Esophagus (tissue), 2 donors: ENCODE results near the gene PROX1. TPM values are rescaled to one million over a fixed set of nuclear protein-coding genes. Genes with fewer than 3 reads are reported as not detected.

Source experiments
- H3K27ac ChIP-seq, 2 donors: one replicate each; pipeline ENCODE4 v1.5.1; 2013; ENCODE audit warnings: low read depth in 2 of 2, mild to moderate bottlenecking in 2 of 2, inconsistent platforms in 1 of 2, low read length in 1 of 2, moderate library complexity in 1 of 2
- H3K27me3 ChIP-seq, 2 donors: one replicate each; pipeline ENCODE4 v1.6.1; 2013; ENCODE audit warnings: low read length in 2 of 2, control low read depth in 1 of 2, mild to moderate bottlenecking in 1 of 2; ENCODE audit not compliant: insufficient read depth in 2 of 2, control insufficient read depth in 1 of 2
- H3K36me3 ChIP-seq, 2 donors: one replicate each; pipeline ENCODE4 v1.6.1; 2013; ENCODE audit warnings: low read length in 1 of 2; ENCODE audit not compliant: control insufficient read depth in 2 of 2, insufficient read depth in 2 of 2
- H3K4me1 ChIP-seq, 2 donors: one replicate each; pipeline ENCODE4 v1.6.1; 2013; ENCODE audit warnings: low read length in 1 of 2; ENCODE audit not compliant: control insufficient read depth in 2 of 2, insufficient read depth in 2 of 2
- H3K4me3 ChIP-seq, 2 donors: one replicate each; pipeline ENCODE4 v1.5.1; 2013; ENCODE audit warnings: low read length in 2 of 2, mild to moderate bottlenecking in 2 of 2, low read depth in 1 of 2, moderate library complexity in 1 of 2
- H3K9me3 ChIP-seq, 2 donors: one replicate each; pipeline ENCODE4 v1.6.1; 2013; ENCODE audit warnings: mild to moderate bottlenecking in 2 of 2, low read depth in 1 of 2, low read length in 1 of 2, moderate library complexity in 1 of 2; ENCODE audit not compliant: control insufficient read depth in 2 of 2, insufficient read depth in 1 of 2
- WGBS, 2 donors: extraction: QIAGEN DNeasy Blood & Tissue Kit; methylation state at CpG; one replicate each; pipeline ENCODE4 v1.1.7; 2013; 5-methylcytosine and 5-hydroxymethylcytosine counted together
- polyA plus RNA-seq, 2 donors: library from polyadenylated mRNA; stranded (reverse); fragments of 200-250 nt; gene quantifications; one replicate each; pipeline ENCODE4 v1.2.3, GENCODE V29; 2013
- donor health status: healthy with polysubstance abuse.
- donor health status: Bipolar disorder and iron deficiency.

PROX1 gene
- polyA plus RNA-seq, 2 donors: 0.18 to 0.26 TPM

GRCh38 chr1:213977909-213978308, 9.9 kb upstream of the PROX1 start:
- H3K27ac ChIP-seq: no peak overlapping the region
- peaks cover 0 to 3% of the 10 kb centered on the region in 2 donors for H3K9me3 ChIP-seq
- H3K4me3 ChIP-seq: no peak overlapping the region
- H3K36me3 ChIP-seq: no peaks in the 10 kb centered on the region
- peaks cover 0 to 4% of the 10 kb centered on the region in 2 donors for H3K4me1 ChIP-seq
- H3K27me3 ChIP-seq: peaks cover 2 to 3% of the 10 kb centered on the region in 2 donors
- WGBS, 2 donors: 54 to 55% methylated on average over 3 of the region's 3 CpGs

GRCh38 chr1:213979751-213980586, 7.8 kb upstream of the PROX1 start:
- no peak overlapping the region for H3K4me3 ChIP-seq
- 18 to 25% methylated on average over 44 to 48 of the region's 48 CpGs for WGBS, 2 donors
- peaks cover 0 to 8% of the 10 kb centered on the region in 2 donors for H3K4me1 ChIP-seq
- H3K27me3 ChIP-seq: peaks cover 8 to 15% of the 10 kb centered on the region in 2 donors
- H3K9me3 ChIP-seq: peaks cover 0 to 3% of the 10 kb centered on the region in 2 donors
- no peaks in the 10 kb centered on the region for H3K36me3 ChIP-seq
- H3K27ac ChIP-seq: no peak overlapping the region

GRCh38 chr1:213980906-213981305, 6.9 kb upstream of the PROX1 start:
- peaks cover 15 to 16% of the 10 kb centered on the region in 2 donors for H3K27me3 ChIP-seq
- H3K9me3 ChIP-seq: peaks cover 0 to 3% of the 10 kb centered on the region in 2 donors
- no peak overlapping the region for H3K27ac ChIP-seq
- H3K36me3 ChIP-seq: no peaks in the 10 kb centered on the region
- H3K4me3 ChIP-seq: no peak overlapping the region
- 63 to 71% methylated on average over 4 of the region's 4 CpGs for WGBS, 2 donors
- peaks cover 0 to 11% of the 10 kb centered on the region in 2 donors for H3K4me1 ChIP-seq

GRCh38 chr1:213982289-213982671, 5.5 kb upstream of the PROX1 start:
- no peak overlapping the region for H3K27ac ChIP-seq
- WGBS, 2 donors: 25 to 26% methylated on average over 7 to 8 of the region's 8 CpGs
- peaks cover 0 to 11% of the 10 kb centered on the region in 2 donors for H3K4me1 ChIP-seq
- peaks cover 0 to 3% of the 10 kb centered on the region in 2 donors for H3K9me3 ChIP-seq
- no peaks in the 10 kb centered on the region for H3K36me3 ChIP-seq
- H3K27me3 ChIP-seq: peaks cover 15 to 18% of the 10 kb centered on the region in 2 donors
- H3K4me3 ChIP-seq: no peak overlapping the region

GRCh38 chr1:213982672-213983492, 4.9 kb upstream of the PROX1 start:
- H3K9me3 ChIP-seq: peaks cover 0 to 3% of the 10 kb centered on the region in 2 donors
- peak overlapping the region in 1 of 2 donors; percentile 3 for H3K4me3 ChIP-seq
- peaks cover 0 to 11% of the 10 kb centered on the region in 2 donors for H3K4me1 ChIP-seq
- no peak overlapping the region for H3K27ac ChIP-seq
- H3K36me3 ChIP-seq: no peaks in the 10 kb centered on the region
- 3 to 5% methylated on average over 47 to 79 of the region's 79 CpGs for WGBS, 2 donors
- peaks cover 15 to 18% of the 10 kb centered on the region in 2 donors for H3K27me3 ChIP-seq

- 33 to 39% methylated on average over 36 of the region's 36 CpGs for WGBS, 2 donors
- no peak overlapping the region for H3K27ac ChIP-seq
- H3K4me3 ChIP-seq: no peak overlapping the region
- peaks cover 0 to 11% of the 10 kb centered on the region in 2 donors for H3K4me1 ChIP-seq
- peaks cover 15 to 18% of the 10 kb centered on the region in 2 donors for H3K27me3 ChIP-seq
- H3K9me3 ChIP-seq: peaks cover 0 to 3% of the 10 kb centered on the region in 2 donors
- H3K36me3 ChIP-seq: no peaks in the 10 kb centered on the region
These were observed 4.0 kb upstream of the PROX1 start for GRCh38 chr1:213983493-213984386.

GRCh38 chr1:213984387-213985208, 3.2 kb upstream of the PROX1 start:
- Histone ChIP-seq H3K36me3 (no peaks in the 10 kb centered on the region), H3K9me3 (peaks cover 0 to 3% of the 10 kb centered on the region in 2 donors), H3K27ac (no peak overlapping the region), H3K4me1 (peaks cover 4 to 16% of the 10 kb centered on the region in 2 donors), H3K27me3 (peaks cover 15 to 24% of the 10 kb centered on the region in 2 donors), H3K4me3 (no peak overlapping the region)
- WGBS, 2 donors: 47 to 49% methylated on average over 15 of the region's 15 CpGs

GRCh38 chr1:213985209-213986019, 2.4 kb upstream of the PROX1 start:
- no peaks in the 10 kb centered on the region for H3K36me3 ChIP-seq
- H3K4me1 ChIP-seq: peaks cover 4 to 16% of the 10 kb centered on the region in 2 donors
- 5 to 9% methylated on average over 52 of the region's 52 CpGs for WGBS, 2 donors
- peaks cover 15 to 26% of the 10 kb centered on the region in 2 donors for H3K27me3 ChIP-seq
- no peak overlapping the region for H3K27ac ChIP-seq
- peaks cover 0 to 3% of the 10 kb centered on the region in 2 donors for H3K9me3 ChIP-seq
- H3K4me3 ChIP-seq: peak overlapping the region in 1 of 2 donors; percentile 9
